ENCODE measurements around the gene USP34. TPM values are rescaled to one million over a fixed set of nuclear protein-coding genes. Genes with fewer than 3 reads are reported as not detected.
A peak's percentile ranks its signal among the peaks of the same experiment; 100 is the strongest.
"Not testable (repeated sequence)": the region's sequence is repeated elsewhere in the genome, so short reads cannot be mapped to it uniquely, and the experiment has no call there.

USP34 gene
- total RNA-seq, 1 donor from 2014 or later = 95.9 TPM

DNA sequence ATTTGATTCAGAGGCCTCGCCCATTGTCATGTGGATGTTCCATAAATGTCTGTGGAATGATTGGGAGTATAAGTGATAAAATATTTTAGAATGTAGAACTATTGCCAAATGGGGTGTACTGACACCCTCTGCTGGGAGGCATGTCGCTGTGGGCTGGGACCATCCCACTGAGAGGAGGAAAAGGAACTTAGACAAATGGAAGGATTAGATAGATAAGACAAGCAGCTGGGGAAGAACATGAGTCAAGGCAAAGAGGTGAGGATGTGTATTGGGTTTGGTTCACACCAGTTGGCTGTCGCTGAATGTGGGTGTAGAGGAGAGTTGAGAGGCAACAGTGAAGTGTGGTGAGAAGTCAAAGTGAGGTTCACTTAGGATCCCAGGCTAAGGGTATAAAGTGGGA lies 304.9 kb downstream of the USP34 start:
- Mint-ChIP-seq H3K4me1 (no peaks in the 10 kb centered on the region), H3K27me3 (ENCODE audit: low read depth) (no peaks in the 10 kb centered on the region), H3K36me3 (ENCODE audit: low read depth) (peaks cover 22% of the 10 kb centered on the region), H3K27ac (ENCODE audit: unreplicated experiment) (no peak overlapping the region), H3K4me3 (no peak overlapping the region), H3K9me3 (peaks cover 3% of the 10 kb centered on the region)
- no peak for DNase-seq (ENCODE audit: low read depth, low spot score)
- TF ChIP-seq, protein P1, sequence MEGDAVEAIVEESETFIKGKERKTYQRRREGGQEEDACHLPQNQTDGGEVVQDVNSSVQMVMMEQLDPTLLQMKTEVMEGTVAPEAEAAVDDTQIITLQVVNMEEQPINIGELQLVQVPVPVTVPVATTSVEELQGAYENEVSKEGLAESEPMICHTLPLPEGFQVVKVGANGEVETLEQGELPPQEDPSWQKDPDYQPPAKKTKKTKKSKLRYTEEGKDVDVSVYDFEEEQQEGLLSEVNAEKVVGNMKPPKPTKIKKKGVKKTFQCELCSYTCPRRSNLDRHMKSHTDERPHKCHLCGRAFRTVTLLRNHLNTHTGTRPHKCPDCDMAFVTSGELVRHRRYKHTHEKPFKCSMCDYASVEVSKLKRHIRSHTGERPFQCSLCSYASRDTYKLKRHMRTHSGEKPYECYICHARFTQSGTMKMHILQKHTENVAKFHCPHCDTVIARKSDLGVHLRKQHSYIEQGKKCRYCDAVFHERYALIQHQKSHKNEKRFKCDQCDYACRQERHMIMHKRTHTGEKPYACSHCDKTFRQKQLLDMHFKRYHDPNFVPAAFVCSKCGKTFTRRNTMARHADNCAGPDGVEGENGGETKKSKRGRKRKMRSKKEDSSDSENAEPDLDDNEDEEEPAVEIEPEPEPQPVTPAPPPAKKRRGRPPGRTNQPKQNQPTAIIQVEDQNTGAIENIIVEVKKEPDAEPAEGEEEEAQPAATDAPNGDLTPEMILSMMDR (conservative IDR thresholded peaks at IDR 0.05) = no peak

DNA sequence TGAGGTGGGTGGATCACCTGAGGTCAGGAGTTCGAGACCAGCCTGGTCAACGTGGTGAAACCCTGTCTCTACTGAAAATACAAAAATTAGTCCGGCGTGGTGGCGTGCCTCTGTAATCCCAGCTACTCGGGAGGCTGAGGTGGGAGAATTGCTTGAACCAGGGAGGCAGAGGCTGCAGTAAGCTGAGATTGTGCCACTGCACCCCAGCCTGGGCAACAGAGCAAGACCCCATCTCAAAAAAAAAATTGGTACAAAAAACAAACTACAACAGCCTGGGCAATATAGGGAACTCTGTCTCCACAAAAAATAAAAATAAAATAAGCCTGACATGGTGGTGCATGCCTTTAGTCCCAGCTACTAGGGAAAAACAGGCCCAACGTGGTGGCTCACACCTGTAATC lies 305.8 kb downstream of the USP34 start:
- not testable (repeated sequence) for H3K27me3 Mint-ChIP-seq (ENCODE audit: low read depth); H3K9me3 Mint-ChIP-seq; H3K4me1 Mint-ChIP-seq; H3K4me3 Mint-ChIP-seq; DNase-seq (ENCODE audit: low read depth, low spot score)
- H3K27ac Mint-ChIP-seq (ENCODE audit: unreplicated experiment) = peak overlapping the region; percentile 35
- peaks cover 23% of the 10 kb centered on the region for H3K36me3 Mint-ChIP-seq (ENCODE audit: low read depth)

- Mint-ChIP-seq H3K4me3 (no peak overlapping the region), H3K4me1 (no peaks in the 10 kb centered on the region)
- DNase-seq (ENCODE audit: low read depth, low spot score) = no peak
Measured at GRCh38 chr2:61162721-61163120, 308.2 kb downstream of the USP34 start.

GRCh38 chr2:61161888-61162287 lies 309.0 kb downstream of the USP34 start, which contains the start of gene C2orf74:
C2orf74 (plus strand) TSS chr2:61162188; CDS start chr2:61162515, 327 bp downstream.
- H3K27ac Mint-ChIP-seq (ENCODE audit: unreplicated experiment) = no peak within 1 kb of the TSS
- peaks cover 11% of the 10 kb centered on the region for H3K9me3 Mint-ChIP-seq
- no peaks in the 10 kb centered on the region for H3K4me1 Mint-ChIP-seq
- DNase-seq (ENCODE audit: low read depth, low spot score) = no peak
- TF ChIP-seq, protein P1 (conservative IDR thresholded peaks at IDR 0.05) = no peak
- H3K27me3 Mint-ChIP-seq (ENCODE audit: low read depth) = no peaks in the 10 kb centered on the region
- no peak within 1 kb of the TSS for H3K4me3 Mint-ChIP-seq
- H3K36me3 Mint-ChIP-seq (ENCODE audit: low read depth) = peaks cover 28% of the 10 kb centered on the region

More at GRCh38 chr2:61162721-61163120, 308.2 kb downstream of the USP34 start:
- Mint-ChIP-seq H3K27ac (ENCODE audit: unreplicated experiment) (no peak overlapping the region), H3K9me3 (peaks cover 11% of the 10 kb centered on the region), H3K36me3 (ENCODE audit: low read depth) (peaks cover 30% of the 10 kb centered on the region), H3K27me3 (ENCODE audit: low read depth) (no peaks in the 10 kb centered on the region)
- TF ChIP-seq, protein P1 (conservative IDR thresholded peaks at IDR 0.05) = no peak

GRCh38 chr2:61158356-61158955 lies 312.4 kb downstream of the USP34 start:
- no peak overlapping the region for H3K27ac Mint-ChIP-seq (ENCODE audit: unreplicated experiment)
- TF ChIP-seq, protein P1 (conservative IDR thresholded peaks at IDR 0.05) = no peak

GRCh38 chr2:61157371-61158003 lies 313.4 kb downstream of the USP34 start:
- Mint-ChIP-seq H3K4me3 (no peak overlapping the region), H3K4me1 (no peaks in the 10 kb centered on the region), H3K9me3 (peaks cover 11% of the 10 kb centered on the region), H3K27ac (ENCODE audit: unreplicated experiment) (no peak overlapping the region), H3K27me3 (ENCODE audit: low read depth) (no peaks in the 10 kb centered on the region), H3K36me3 (ENCODE audit: low read depth) (peaks cover 15% of the 10 kb centered on the region)
- TF ChIP-seq, protein P1 (conservative IDR thresholded peaks at IDR 0.05) = no peak
- DNase-seq (ENCODE audit: low read depth, low spot score) = no peak

More at GRCh38 chr2:61158356-61158955, 312.4 kb downstream of the USP34 start:
- Mint-ChIP-seq H3K27me3 (ENCODE audit: low read depth) (no peaks in the 10 kb centered on the region), H3K36me3 (ENCODE audit: low read depth) (peaks cover 18% of the 10 kb centered on the region), H3K4me1 (no peaks in the 10 kb centered on the region), H3K9me3 (peaks cover 11% of the 10 kb centered on the region), H3K4me3 (no peak overlapping the region)
- no peak for DNase-seq (ENCODE audit: low read depth, low spot score)

Data from neural crest cell (in vitro differentiated cells).